Measurements from ENCODE around the gene CAMK1D.

CAMK1D gene

GRCh38 chr10:12634621-12634931 lies 285.2 kb downstream of the CAMK1D start:
- TF ChIP-seq CTCF (IDR thresholded peaks at IDR 0.05; ENCODE audit: low read depth, low read length), result no peak
- DNase-seq (ENCODE audit: extremely low read depth, low read depth), result no peak

GRCh38 chr10:12635127-12635541 lies 285.8 kb downstream of the CAMK1D start:
- no peak for DNase-seq (ENCODE audit: extremely low read depth, low read depth)
- TF ChIP-seq CTCF (IDR thresholded peaks at IDR 0.05; ENCODE audit: low read depth, low read length), result no peak

GRCh38 chr10:12636571-12636970 lies 287.2 kb downstream of the CAMK1D start:
- TF ChIP-seq CTCF (IDR thresholded peaks at IDR 0.05; ENCODE audit: low read depth, low read length), result no peak

GRCh38 chr10:12637649-12638048 lies 288.3 kb downstream of the CAMK1D start:
- DNase-seq (ENCODE audit: extremely low read depth, low read depth), result no peak
- no peak for TF ChIP-seq CTCF (IDR thresholded peaks at IDR 0.05; ENCODE audit: low read depth, low read length)

More at GRCh38 chr10:12636571-12636970, 287.2 kb downstream of the CAMK1D start:
- no peak for DNase-seq (ENCODE audit: extremely low read depth, low read depth)

GRCh38 chr10:12638103-12638502 lies 288.8 kb downstream of the CAMK1D start:
- TF ChIP-seq CTCF (IDR thresholded peaks at IDR 0.05; ENCODE audit: low read depth, low read length), result no peak
- peak; percentile 11 for DNase-seq (ENCODE audit: extremely low read depth, low read depth)

- TF ChIP-seq CTCF (IDR thresholded peaks at IDR 0.05; ENCODE audit: low read depth, low read length), result no peak
- no peak for DNase-seq (ENCODE audit: extremely low read depth, low read depth)
Observed at GRCh38 chr10:12638781-12639180, 289.4 kb downstream of the CAMK1D start.

- DNase-seq (ENCODE audit: extremely low read depth, low read depth), result no peak
Observed at GRCh38 chr10:12639996-12640944, 290.9 kb downstream of the CAMK1D start.

More at GRCh38 chr10:12639996-12640944, 290.9 kb downstream of the CAMK1D start:
- no peak for TF ChIP-seq CTCF (IDR thresholded peaks at IDR 0.05; ENCODE audit: low read depth, low read length)

All from AG09319 (cell line).